ENCODE measurements around the gene SYNPO2L. TPM values are rescaled to one million over a fixed set of nuclear protein-coding genes. Genes with fewer than 3 reads are reported as not detected.
"Not testable (repeated sequence)": the region's sequence is repeated elsewhere in the genome, so short reads cannot be mapped to it uniquely, and the experiment has no call there.

The SYNPO2L gene
- total RNA-seq, 1 experiment from 2014 or later = 0.16 TPM

DNA sequence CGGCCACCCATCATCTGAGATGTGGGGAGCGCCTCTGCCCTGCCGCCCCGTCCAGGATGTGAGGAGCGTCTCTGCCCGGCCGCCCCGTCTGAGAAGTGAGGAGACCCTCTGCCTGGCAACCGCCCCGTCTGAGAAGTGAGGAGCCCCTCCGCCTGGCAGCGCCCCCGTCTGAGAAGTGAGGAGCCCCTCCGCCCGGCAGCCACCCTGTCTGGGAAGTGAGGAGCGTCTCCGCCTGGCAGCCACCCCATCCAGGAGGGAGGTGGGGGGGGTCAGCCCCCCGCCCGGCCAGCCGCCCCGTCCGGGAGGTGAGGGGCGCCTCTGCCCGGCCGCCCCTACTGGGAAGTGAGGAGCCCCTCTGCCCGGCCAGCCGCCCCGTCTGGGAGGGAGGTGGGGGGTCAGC, 33.8 kb upstream of the SYNPO2L start:
- H3K4me3 Mint-ChIP-seq (ENCODE audit: unreplicated experiment); H3K9me3 ChIP-seq; H3K36me3 Mint-ChIP-seq (ENCODE audit: insufficient read depth, unreplicated experiment); H3K27ac Mint-ChIP-seq (ENCODE audit: unreplicated experiment); CTCF ChIA-PET; H3K4me1 Mint-ChIP-seq (ENCODE audit: low read depth, unreplicated experiment); H3K27me3 Mint-ChIP-seq (ENCODE audit: insufficient read depth, unreplicated experiment); BruUV-seq (replicated peaks); DNase-seq; H3K4me3 ChIP-seq (ENCODE audit: low read depth, low read length); H3K27me3 ChIP-seq (replicated peaks; ENCODE audit: control insufficient read depth, insufficient read depth, low read length); H3K36me3 ChIP-seq (ENCODE audit: control insufficient read depth, insufficient read depth, low read length); H3K4me1 ChIP-seq; POLR2A ChIA-PET; H3K9me3 Mint-ChIP-seq (ENCODE audit: unreplicated experiment); intact Hi-C loops (cut with micrococcal nuclease; ENCODE audit: unreplicated experiment): not testable (repeated sequence)

DNA sequence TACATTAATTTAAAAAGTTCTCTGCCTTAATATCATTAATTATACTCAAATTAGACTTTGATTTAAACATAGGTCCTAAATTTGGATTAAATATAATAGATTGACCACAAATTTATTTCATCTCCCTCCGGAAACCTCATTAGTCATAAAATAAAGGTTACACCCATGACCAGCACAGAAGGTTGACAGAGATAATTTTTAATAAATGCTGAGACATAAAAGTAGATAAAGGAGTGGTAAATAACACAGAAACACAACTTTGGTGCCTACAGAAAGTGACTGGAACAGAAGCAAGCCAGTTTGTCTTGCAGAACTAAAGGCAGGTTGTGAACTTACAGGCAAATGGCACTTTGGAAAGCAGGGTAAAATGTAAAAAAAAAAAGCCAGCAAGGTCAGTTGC, 31.8 kb upstream of the SYNPO2L start:
- CTCF ChIA-PET; BruUV-seq (replicated peaks); H3K9me3 Mint-ChIP-seq (ENCODE audit: unreplicated experiment); H3K9me3 ChIP-seq; POLR2A ChIA-PET; H3K27ac Mint-ChIP-seq (ENCODE audit: unreplicated experiment); H3K36me3 ChIP-seq (ENCODE audit: control insufficient read depth, insufficient read depth, low read length); intact Hi-C loops (cut with micrococcal nuclease; ENCODE audit: unreplicated experiment); H3K4me3 Mint-ChIP-seq (ENCODE audit: unreplicated experiment); H3K4me3 ChIP-seq (ENCODE audit: low read depth, low read length); H3K36me3 Mint-ChIP-seq (ENCODE audit: insufficient read depth, unreplicated experiment); H3K4me1 ChIP-seq; DNase-seq; H3K4me1 Mint-ChIP-seq (ENCODE audit: low read depth, unreplicated experiment); H3K27me3 Mint-ChIP-seq (ENCODE audit: insufficient read depth, unreplicated experiment); H3K27me3 ChIP-seq (replicated peaks; ENCODE audit: control insufficient read depth, insufficient read depth, low read length): not testable (repeated sequence)

DNA sequence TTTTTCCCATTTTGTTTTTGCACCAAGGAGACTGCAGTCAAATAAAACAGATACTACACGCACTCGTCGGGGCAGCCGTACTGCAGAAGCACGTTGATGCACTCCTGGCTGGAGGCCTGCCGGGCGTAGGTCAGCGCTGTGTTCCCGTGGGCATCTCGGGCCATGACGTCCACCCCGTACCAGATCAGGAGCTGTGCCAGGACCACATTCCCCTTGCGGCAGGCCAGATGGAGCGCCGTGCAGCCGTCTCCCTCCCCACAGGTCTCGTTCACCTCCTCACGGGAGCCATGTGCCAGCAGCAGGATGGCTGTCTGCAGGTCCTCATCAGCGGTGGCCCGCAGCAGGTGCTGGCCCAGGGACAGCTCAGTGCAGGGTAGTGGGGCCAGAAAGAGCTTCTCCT, 18.7 kb upstream of the SYNPO2L start:
- H3K4me1 ChIP-seq; H3K36me3 Mint-ChIP-seq (ENCODE audit: insufficient read depth, unreplicated experiment); H3K4me3 Mint-ChIP-seq (ENCODE audit: unreplicated experiment); H3K27ac Mint-ChIP-seq (ENCODE audit: unreplicated experiment); H3K27me3 Mint-ChIP-seq (ENCODE audit: insufficient read depth, unreplicated experiment); H3K4me1 Mint-ChIP-seq (ENCODE audit: low read depth, unreplicated experiment); H3K36me3 ChIP-seq (ENCODE audit: control insufficient read depth, insufficient read depth, low read length); POLR2A ChIA-PET; CTCF ChIA-PET; H3K9me3 Mint-ChIP-seq (ENCODE audit: unreplicated experiment); H3K4me3 ChIP-seq (ENCODE audit: low read depth, low read length); DNase-seq; H3K9me3 ChIP-seq; BruUV-seq (replicated peaks); intact Hi-C loops (cut with micrococcal nuclease; ENCODE audit: unreplicated experiment); H3K27me3 ChIP-seq (replicated peaks; ENCODE audit: control insufficient read depth, insufficient read depth, low read length): not testable (repeated sequence)

DNA sequence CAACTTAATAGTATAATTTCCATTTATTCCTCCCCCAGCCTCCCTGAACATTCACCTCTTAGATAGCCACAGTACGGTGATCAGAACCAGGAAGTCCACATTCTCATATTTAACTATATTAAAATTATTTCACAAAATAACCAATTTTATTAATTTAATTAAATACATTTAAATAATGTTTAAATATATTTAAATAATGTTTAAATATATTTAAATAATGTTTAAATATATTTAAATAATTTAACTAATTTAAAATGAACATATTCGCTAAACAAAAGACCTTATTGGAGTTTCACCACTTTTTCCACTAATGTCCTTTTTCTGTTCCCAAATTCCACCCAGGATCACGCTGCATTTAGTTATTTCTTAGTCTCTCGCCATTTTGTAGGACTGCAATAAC, 12.5 kb upstream of the SYNPO2L start:
- intact Hi-C loops (cut with micrococcal nuclease; ENCODE audit: unreplicated experiment); H3K4me3 ChIP-seq (ENCODE audit: low read depth, low read length); H3K27ac Mint-ChIP-seq (ENCODE audit: unreplicated experiment); H3K4me1 ChIP-seq; DNase-seq; BruUV-seq (replicated peaks); H3K27me3 ChIP-seq (replicated peaks; ENCODE audit: control insufficient read depth, insufficient read depth, low read length); POLR2A ChIA-PET; CTCF ChIA-PET; H3K36me3 ChIP-seq (ENCODE audit: control insufficient read depth, insufficient read depth, low read length); H3K9me3 ChIP-seq; H3K9me3 Mint-ChIP-seq (ENCODE audit: unreplicated experiment); H3K4me1 Mint-ChIP-seq (ENCODE audit: low read depth, unreplicated experiment); H3K27me3 Mint-ChIP-seq (ENCODE audit: insufficient read depth, unreplicated experiment); H3K36me3 Mint-ChIP-seq (ENCODE audit: insufficient read depth, unreplicated experiment); H3K4me3 Mint-ChIP-seq (ENCODE audit: unreplicated experiment): not testable (repeated sequence)

DNA sequence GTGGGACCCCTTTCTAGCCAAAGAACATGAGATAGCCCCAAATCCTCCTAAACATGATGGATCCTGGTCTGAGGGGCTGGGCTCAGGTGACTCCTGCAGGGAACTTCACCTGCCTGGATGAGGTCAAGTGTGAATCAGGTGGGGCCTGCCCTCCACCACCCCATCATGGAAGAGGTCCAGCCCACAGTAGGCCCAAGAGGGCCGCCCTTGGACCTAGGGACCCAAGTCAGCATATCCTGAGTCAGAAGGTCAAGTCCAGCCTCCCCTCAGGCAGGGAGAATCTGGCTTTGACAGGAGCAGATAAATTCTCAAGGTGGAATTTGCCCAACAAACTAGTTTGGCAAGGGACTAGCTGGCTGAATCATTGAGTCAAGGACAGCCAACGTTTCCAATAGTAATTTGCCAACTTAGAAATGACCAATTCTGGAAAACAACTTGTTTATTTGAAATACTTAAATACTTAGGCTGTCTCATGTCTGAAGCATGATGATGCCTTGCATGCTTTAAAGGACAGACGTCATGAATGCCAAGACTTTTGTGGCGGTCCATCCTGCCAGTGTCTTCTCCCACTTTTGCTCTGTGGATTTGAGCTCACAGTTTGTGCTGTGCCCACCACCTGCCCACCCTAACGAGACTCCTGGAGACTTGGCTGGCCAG, 10.5 kb upstream of the SYNPO2L start:
- H3K4me1 ChIP-seq; H3K4me3 ChIP-seq (ENCODE audit: low read depth, low read length); DNase-seq; intact Hi-C loops (cut with micrococcal nuclease; ENCODE audit: unreplicated experiment); CTCF ChIA-PET; H3K27ac Mint-ChIP-seq (ENCODE audit: unreplicated experiment); H3K9me3 Mint-ChIP-seq (ENCODE audit: unreplicated experiment); BruUV-seq (replicated peaks); H3K4me1 Mint-ChIP-seq (ENCODE audit: low read depth, unreplicated experiment); H3K36me3 Mint-ChIP-seq (ENCODE audit: insufficient read depth, unreplicated experiment); H3K27me3 ChIP-seq (replicated peaks; ENCODE audit: control insufficient read depth, insufficient read depth, low read length); H3K9me3 ChIP-seq; POLR2A ChIA-PET; H3K4me3 Mint-ChIP-seq (ENCODE audit: unreplicated experiment); H3K36me3 ChIP-seq (ENCODE audit: control insufficient read depth, insufficient read depth, low read length); H3K27me3 Mint-ChIP-seq (ENCODE audit: insufficient read depth, unreplicated experiment): not testable (repeated sequence)

DNA sequence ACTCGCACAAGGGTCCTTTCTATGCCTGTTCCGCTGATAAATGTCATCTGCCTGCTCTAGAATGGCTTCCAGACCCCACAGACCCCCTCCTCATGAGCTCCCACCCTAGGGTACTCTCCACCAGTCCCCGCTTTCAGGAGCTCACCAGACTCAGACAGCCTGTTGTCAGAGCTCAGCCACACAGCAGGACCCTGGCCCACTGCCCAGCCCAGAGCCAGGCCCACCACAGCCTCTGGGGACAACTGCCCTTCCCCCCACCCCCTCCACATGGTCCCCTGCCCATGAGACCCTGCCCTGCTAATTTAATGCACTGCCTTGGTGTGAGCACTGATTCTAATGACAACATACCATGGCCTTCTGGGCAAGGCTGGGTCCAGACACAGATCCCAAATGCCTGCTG, 9.8 kb upstream of the SYNPO2L start:
- POLR2A ChIA-PET; H3K4me1 Mint-ChIP-seq (ENCODE audit: low read depth, unreplicated experiment); intact Hi-C loops (cut with micrococcal nuclease; ENCODE audit: unreplicated experiment): not testable (repeated sequence)

DNA sequence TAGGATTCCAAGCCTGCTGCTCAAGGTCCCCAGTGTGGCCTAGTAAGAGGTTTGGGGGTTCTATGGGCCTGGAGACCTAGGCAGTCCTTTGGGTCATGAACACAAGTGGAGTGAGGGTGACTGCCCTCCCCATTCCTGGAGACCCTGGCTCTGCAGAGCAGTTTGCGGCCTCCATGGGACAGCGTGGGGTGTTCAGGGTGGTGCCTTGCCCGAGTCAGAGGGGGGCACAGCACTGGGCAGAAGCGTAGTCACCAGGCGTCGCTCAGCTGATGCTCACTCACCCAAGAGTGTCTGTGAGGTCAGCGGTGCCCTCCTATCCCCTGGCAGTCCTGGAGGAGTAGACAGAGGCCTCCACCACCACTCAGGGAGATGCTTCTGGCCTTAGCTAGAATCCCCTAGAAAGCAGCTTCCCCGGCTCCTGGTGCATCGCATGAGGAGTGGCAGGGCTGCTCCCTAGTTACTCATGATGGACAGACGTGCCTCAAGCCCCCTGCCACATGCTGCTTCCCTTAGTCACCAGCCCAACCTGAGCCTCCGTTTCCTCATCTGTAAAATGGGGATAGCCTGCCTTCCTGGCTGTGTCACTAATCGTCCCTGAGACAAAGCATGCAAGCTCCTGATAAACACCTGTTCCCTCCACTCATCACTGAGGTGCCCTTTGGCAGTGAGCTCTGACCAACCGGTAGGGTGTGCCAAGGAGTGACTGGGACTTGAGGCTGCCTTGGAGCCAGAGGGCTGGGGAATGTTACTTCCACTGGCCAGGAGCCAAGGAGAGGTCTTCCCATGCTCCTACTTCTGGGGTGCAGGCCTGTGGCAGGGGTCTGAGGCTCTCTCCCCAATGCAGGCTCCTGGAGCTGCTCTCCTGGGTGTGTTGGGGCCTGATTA, 8.6 kb upstream of the SYNPO2L start:
- H3K4me1 Mint-ChIP-seq (ENCODE audit: low read depth, unreplicated experiment); DNase-seq; H3K9me3 ChIP-seq; H3K27me3 ChIP-seq (replicated peaks; ENCODE audit: control insufficient read depth, insufficient read depth, low read length); H3K27me3 Mint-ChIP-seq (ENCODE audit: insufficient read depth, unreplicated experiment); intact Hi-C loops (cut with micrococcal nuclease; ENCODE audit: unreplicated experiment); H3K4me3 Mint-ChIP-seq (ENCODE audit: unreplicated experiment); H3K9me3 Mint-ChIP-seq (ENCODE audit: unreplicated experiment); H3K4me3 ChIP-seq (ENCODE audit: low read depth, low read length); H3K4me1 ChIP-seq; CTCF ChIA-PET; H3K36me3 Mint-ChIP-seq (ENCODE audit: insufficient read depth, unreplicated experiment); H3K27ac Mint-ChIP-seq (ENCODE audit: unreplicated experiment); H3K36me3 ChIP-seq (ENCODE audit: control insufficient read depth, insufficient read depth, low read length); POLR2A ChIA-PET; BruUV-seq (replicated peaks): not testable (repeated sequence)

More for the DNA sequence above, 9.8 kb upstream of the SYNPO2L start:
- H3K36me3 ChIP-seq (ENCODE audit: control insufficient read depth, insufficient read depth, low read length); BruUV-seq (replicated peaks); H3K9me3 Mint-ChIP-seq (ENCODE audit: unreplicated experiment); H3K9me3 ChIP-seq; H3K4me3 Mint-ChIP-seq (ENCODE audit: unreplicated experiment); H3K4me3 ChIP-seq (ENCODE audit: low read depth, low read length); CTCF ChIA-PET; H3K36me3 Mint-ChIP-seq (ENCODE audit: insufficient read depth, unreplicated experiment); H3K4me1 ChIP-seq; H3K27ac Mint-ChIP-seq (ENCODE audit: unreplicated experiment); DNase-seq; H3K27me3 ChIP-seq (replicated peaks; ENCODE audit: control insufficient read depth, insufficient read depth, low read length); H3K27me3 Mint-ChIP-seq (ENCODE audit: insufficient read depth, unreplicated experiment): not testable (repeated sequence)
